IMR-90 (cell line): Measurements from ENCODE around the gene STX16. TPM values are rescaled to one million over a fixed set of nuclear protein-coding genes. Genes with fewer than 3 reads are reported as not detected.

Source experiments
- ATAC-seq: fragments of 200-7000 bp; cut with Tn5 transposase; 2 replicates; pipeline ENCODE4 v1.9.1; 2020; ENCODE audit warnings: low read depth, mild to moderate bottlenecking, moderate library complexity
- BruUV-seq: library from RNA; stranded (reverse); fragments of 400-500 nt; replicated peaks from 2 replicates; lab custom pipeline; 2021; lab: Mats Ljungman, UMichigan
- CTCF ChIA-PET: fragments of 300-600 bp; formaldehyde crosslinking; extraction: SDS; loops from one replicate; lab custom pipeline; 2021; ENCODE audit warnings: antibody characterized with exemption; lab: Yijun Ruan, JAX
- POLR2A ChIA-PET: fragments of 300-600 bp; sonication (Branson Sonifier 250); formaldehyde crosslinking; loops from one replicate; lab custom pipeline; 2022; ENCODE audit warnings: antibody characterized with exemption; ENCODE audit not compliant: unreplicated experiment; lab: Charles Lee
- DNase-seq: peaks from one replicate; pipeline ENCODE4 v3.0.0; 2013
- H2AFZ ChIP-seq: replicated peaks from 2 replicates; pipeline ENCODE3; 2013; ENCODE audit warnings: low read length, mild to moderate bottlenecking; ENCODE audit not compliant: poor library complexity
- H2AK5ac ChIP-seq: 2 replicates; pipeline ENCODE4 v1.6.1; 2013; ENCODE audit warnings: low read depth, low read length, inconsistent platforms
- H2AK9ac ChIP-seq: replicated peaks from 2 replicates; pipeline ENCODE3; 2013; ENCODE audit warnings: mild to moderate bottlenecking, low read depth, low read length, moderate library complexity; ENCODE audit not compliant: poor library complexity
- H2BK120ac ChIP-seq: 2 replicates; pipeline ENCODE4 v1.6.1; 2013; ENCODE audit warnings: low read depth, low read length, inconsistent platforms
- H2BK15ac ChIP-seq: 3 replicates; pipeline ENCODE4 v1.6.1; 2013; ENCODE audit warnings: low read depth, low read length, inconsistent platforms
- H2BK20ac ChIP-seq: 2 replicates; pipeline ENCODE4 v1.6.1; 2013; ENCODE audit warnings: low read depth, mild to moderate bottlenecking, inconsistent platforms, low read length, moderate library complexity
- H2BK5ac ChIP-seq: 2 replicates; pipeline ENCODE4 v1.6.1; 2013; ENCODE audit warnings: mild to moderate bottlenecking, low read depth, low read length, inconsistent platforms; ENCODE audit not compliant: poor library complexity, severe bottlenecking
- H3K14ac ChIP-seq: replicated peaks from 2 replicates; pipeline ENCODE4 v1.6.1; 2013; ENCODE audit warnings: low read depth, low read length, inconsistent platforms
- H3K18ac ChIP-seq: 2 replicates; pipeline ENCODE4 v1.6.1; 2013; ENCODE audit warnings: low read depth, low read length, control low read depth
- H3K23ac ChIP-seq: 2 replicates; pipeline ENCODE4 v1.6.1; 2013; ENCODE audit warnings: low read depth, low read length, inconsistent platforms
- H3K27ac ChIP-seq: 2 replicates; pipeline ENCODE4 v1.5.1; 2013; ENCODE audit warnings: mild to moderate bottlenecking, control low read depth, low read length; ENCODE audit not compliant: insufficient read depth
- H3K27me3 ChIP-seq: 2 replicates; pipeline ENCODE4 v1.6.1; 2013; ENCODE audit warnings: low read length; ENCODE audit not compliant: control insufficient read depth, insufficient read depth
- H3K36me3 ChIP-seq: 2 replicates; pipeline ENCODE4 v1.6.1; 2013; ENCODE audit warnings: low read length, mixed read lengths; ENCODE audit not compliant: control insufficient read depth, insufficient read depth
- H3K4ac ChIP-seq: 2 replicates; pipeline ENCODE4 v1.6.1; 2013; ENCODE audit warnings: low read depth, low read length, inconsistent platforms
- H3K4me1 ChIP-seq: 2 replicates; pipeline ENCODE4 v1.6.1; 2013; ENCODE audit warnings: low read length, mixed read lengths; ENCODE audit not compliant: control insufficient read depth, insufficient read depth
- H3K4me2 ChIP-seq: 2 replicates; pipeline ENCODE4 v1.6.1; 2013; ENCODE audit warnings: low read depth, mild to moderate bottlenecking, control low read depth, low read length, moderate library complexity
- H3K4me3 ChIP-seq: 2 replicates; pipeline ENCODE4 v1.5.1; 2013; ENCODE audit warnings: low read depth, mild to moderate bottlenecking, control low read depth, low read length, moderate library complexity; ENCODE audit not compliant: insufficient read depth
- H3K56ac ChIP-seq: 2 replicates; pipeline ENCODE4 v1.6.1; 2013; ENCODE audit warnings: low read length, inconsistent platforms; ENCODE audit not compliant: insufficient read depth; ENCODE audit errors: extremely low read depth
- H3K79me1 ChIP-seq, 2 experiments: 2 replicates each; pipeline ENCODE4 v1.6.1; 2013; ENCODE audit warnings: low read length in 2 of 2, inconsistent platforms in 1 of 2, low read depth in 1 of 2
- H3K9ac ChIP-seq: 2 replicates; pipeline ENCODE4 v1.6.1; 2013; ENCODE audit warnings: low read depth, low read length, control low read depth
- H3K9me1 ChIP-seq: 2 replicates; pipeline ENCODE4 v1.6.1; 2013; ENCODE audit warnings: low read length, inconsistent platforms; ENCODE audit not compliant: insufficient read depth
- H3K9me3 ChIP-seq: 2 replicates; pipeline ENCODE4 v1.6.1; 2013; ENCODE audit warnings: low read length; ENCODE audit not compliant: control insufficient read depth, insufficient read depth
- H4K20me1 ChIP-seq: 2 replicates; pipeline ENCODE4 v1.6.1; 2013; ENCODE audit warnings: low read length, inconsistent platforms; ENCODE audit not compliant: insufficient read depth
- H4K5ac ChIP-seq: 2 replicates; pipeline ENCODE4 v1.6.1; 2013; ENCODE audit warnings: mild to moderate bottlenecking, low read depth, low read length, control low read depth
- H4K8ac ChIP-seq, 2 experiments: 2 replicates each; pipeline ENCODE4 v1.6.1; 2013; ENCODE audit warnings: low read depth in 2 of 2, low read length in 2 of 2, control low read depth in 1 of 2, inconsistent platforms in 1 of 2
- H4K91ac ChIP-seq: 2 replicates; pipeline ENCODE4 v1.6.1; 2013; ENCODE audit warnings: low read depth, low read length, inconsistent platforms; ENCODE audit not compliant: insufficient read depth
- BHLHE40 ChIP-seq: fragments of 150-350 bp; IDR thresholded peaks from 2 replicates; pipeline ENCODE4 v1.6.1; 2016; ENCODE audit warnings: mild to moderate bottlenecking, low read depth, low read length
- CEBPB ChIP-seq: IDR thresholded peaks from 2 replicates; pipeline ENCODE4 v1.6.1; 2012; ENCODE audit warnings: low read depth, low read length, improper control_type of control experiment
- ELK1 ChIP-seq: fragments of 150-350 bp; IDR thresholded peaks from 2 replicates; pipeline ENCODE4 v1.6.1; 2016; ENCODE audit warnings: low read depth, mild to moderate bottlenecking, low read length, moderate library complexity, borderline replicate concordance
- FOS ChIP-seq: fragments of 150-350 bp; IDR thresholded peaks from 2 replicates; pipeline ENCODE4 v1.6.1; 2016; ENCODE audit warnings: low read depth, low read length
- MAFK ChIP-seq: IDR thresholded peaks from 2 replicates; pipeline ENCODE4 v1.6.1; 2012; ENCODE audit warnings: low read depth, low read length, improper control_type of control experiment
- MAZ ChIP-seq: IDR thresholded peaks from 2 replicates; pipeline ENCODE4 v1.6.1; 2012; ENCODE audit warnings: low read depth, mild to moderate bottlenecking, low read length, improper control_type of control experiment, moderate library complexity, borderline replicate concordance
- MXI1 ChIP-seq: IDR thresholded peaks from 2 replicates; pipeline ENCODE4 v1.6.1; 2012; ENCODE audit warnings: low read depth, mild to moderate bottlenecking, low read length, moderate library complexity, borderline replicate concordance
- POLR2A ChIP-seq: IDR thresholded peaks from 2 replicates; pipeline ENCODE4 v1.6.1; 2012; ENCODE audit warnings: mild to moderate bottlenecking, low read depth, low read length
- SMC3 ChIP-seq: fragments of 150-350 bp; IDR thresholded peaks from 2 replicates; pipeline ENCODE4 v1.6.1; 2016; ENCODE audit warnings: low read depth, mild to moderate bottlenecking, antibody characterized with exemption, low read length, moderate library complexity
- WGBS, 2 experiments: methylation state at CpG; one replicate each; pipeline versions ENCODE4 v1.1.5 to v1.1.7; 2013; ENCODE audit warnings: missing lambda C conversion rate in 2 of 2; ENCODE audit not compliant: insufficient read length in 1 of 2; ENCODE audit errors: extremely low coverage in 2 of 2; 5-methylcytosine and 5-hydroxymethylcytosine counted together
- dilution Hi-C: fragments of 300-500 bp; cut with HindIII; formaldehyde crosslinking; loops from one replicate; pipeline ENCODE4 v1.14.3; 2018; ENCODE audit warnings: low sequenced_read_pairs; ENCODE audit not compliant: unreplicated experiment
- in situ Hi-C: fragments of 300-500 bp; cut with MboI; formaldehyde crosslinking; loops from 3 replicates; pipeline ENCODE4 v1.14.3; 2019; ENCODE audit warnings: low sequenced_read_pairs, inconsistent platforms, mixed read lengths
- intact Hi-C: fragments of 100-400 bp; cut with micrococcal nuclease; formaldehyde crosslinking; loops from 2 replicates; pipeline ENCODE4 v1.10.0; 2022
- polyA plus RNA-seq, 3 experiments: library from polyadenylated mRNA; depleted of rRNA; stranded (reverse); fragments of >200 nt; gene quantifications; 2 replicates each; pipeline ENCODE4 v1.2.3, GENCODE V29; 2012; ENCODE audit warnings: low replicate concordance in 1 of 3
- total RNA-seq: library from RNA; depleted of rRNA; stranded (reverse); fragments of >200 nt; gene quantifications from 2 replicates; pipeline ENCODE4 v1.2.3, GENCODE V29; 2012
- TF ChIP-seq, protein P1 (sequence below): fragments of 150-350 bp; IDR thresholded peaks from 2 replicates; pipeline ENCODE4 v1.6.1; 2017; ENCODE audit warnings: mild to moderate bottlenecking, antibody characterized with exemption, low read length, low read depth

The STX16 gene
- total and polyA plus RNA-seq, 2 of the 4 experiments (the other 2 are of a cell fraction) = 26.9 to 58.2 TPM

DNA sequence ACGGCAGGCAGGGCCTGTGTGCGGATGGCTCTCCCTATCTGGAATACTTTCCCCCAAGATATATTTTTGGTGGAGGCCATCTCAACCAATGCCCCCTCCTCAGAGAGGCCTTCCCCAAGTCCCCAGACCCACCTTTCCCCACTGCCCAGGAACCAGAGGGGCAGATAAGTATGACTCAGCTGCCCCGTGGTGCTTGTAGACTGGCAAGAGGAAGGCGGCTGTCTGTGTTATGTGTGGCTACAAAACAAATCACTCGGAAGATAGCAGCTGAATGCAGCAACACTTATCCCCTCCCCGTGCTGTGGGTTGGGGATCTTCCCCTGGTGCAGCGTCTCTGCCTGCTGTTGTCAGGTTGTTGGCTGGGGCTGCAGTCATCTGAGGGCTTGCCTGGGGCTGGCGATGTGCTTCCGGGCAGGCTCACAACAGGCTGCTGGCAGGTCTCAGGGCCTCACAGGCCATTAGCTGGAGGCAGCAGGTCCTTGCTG lies 48.6 kb downstream of the STX16 start:
- Histone ChIP-seq H3K36me3 (peaks cover 44% of the 10 kb centered on the region), H2AK9ac (peak overlapping the region; percentile 84), H3K79me1 (peaks cover 5% of the 10 kb centered on the region in 2 experiments; a peak in 2 of 4 replicates), H4K8ac (no peak overlapping the region), H3K9ac (no peak overlapping the region), H3K9me3 (no peaks in the 10 kb centered on the region), H2AFZ (no peak overlapping the region), H4K20me1 (no peaks in the 10 kb centered on the region), H3K18ac (no peak overlapping the region), H3K4me2 (no peak overlapping the region), H3K4me3 (no peak overlapping the region), H4K91ac (no peak overlapping the region), H3K14ac (no peak overlapping the region), H2BK15ac (no peak overlapping the region), H3K27ac (no peak overlapping the region), H3K4me1 (peaks cover 6% of the 10 kb centered on the region), H2BK120ac (no peak overlapping the region), H2BK20ac (no peak overlapping the region), H4K5ac (no peak overlapping the region), H3K27me3 (no peaks in the 10 kb centered on the region), H2AK5ac (0 out of 2 replicates have a peak overlapping the region, but pooled peaks have one; percentile 18), H3K23ac (no peak overlapping the region), H2BK5ac (peak overlapping the region; percentile 71), H3K4ac (no peak overlapping the region), H3K9me1 (peaks cover 5% of the 10 kb centered on the region), H3K56ac (no peak overlapping the region)
- TF ChIP-seq BHLHE40 (no peak), MXI1 (no peak), SMC3 (no peak), ELK1 (no peak), POLR2A (no peak), MAZ (no peak), CEBPB (no peak), FOS (no peak), MAFK (no peak)
- TF ChIP-seq, protein P1, sequence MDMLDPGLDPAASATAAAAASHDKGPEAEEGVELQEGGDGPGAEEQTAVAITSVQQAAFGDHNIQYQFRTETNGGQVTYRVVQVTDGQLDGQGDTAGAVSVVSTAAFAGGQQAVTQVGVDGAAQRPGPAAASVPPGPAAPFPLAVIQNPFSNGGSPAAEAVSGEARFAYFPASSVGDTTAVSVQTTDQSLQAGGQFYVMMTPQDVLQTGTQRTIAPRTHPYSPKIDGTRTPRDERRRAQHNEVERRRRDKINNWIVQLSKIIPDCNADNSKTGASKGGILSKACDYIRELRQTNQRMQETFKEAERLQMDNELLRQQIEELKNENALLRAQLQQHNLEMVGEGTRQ = no peak
- in situ Hi-C loops (no loop called here), dilution Hi-C loops (no loop called here), intact Hi-C loops (no loop called here)
- no TSS peak for BruUV-seq
- DNase-seq (no peak), ATAC-seq (no peak)
- ChIA-PET POLR2A (no interaction called here), CTCF (no interaction called here)
- 74% methylated on average over 3 of the region's 9 CpGs; no CpG with 5 or more reads in 1 of the 2 experiments for WGBS, 2 experiments
